Fibroblast of mammary gland (primary cell): Measurements from ENCODE around the gene PLCB4.
"Not testable (repeated sequence)": the region's sequence is repeated elsewhere in the genome, so short reads cannot be mapped to it uniquely, and the experiment has no call there.

Experiments
- DNase-seq: peaks from one replicate; pipeline ENCODE4 v3.0.0-alpha.2; 2010; ENCODE audit warnings: low read depth
- H3K4me3 ChIP-seq: 2 replicates; pipeline ENCODE4 v1.5.1; 2011; ENCODE audit warnings: low read depth, mild to moderate bottlenecking, low read length, moderate library complexity; ENCODE audit not compliant: control insufficient read depth
- CTCF ChIP-seq: conservative IDR thresholded peaks from 2 replicates; pipeline ENCODE4 v1.5.1; 2011; ENCODE audit warnings: low read depth, low read length, inconsistent platforms; ENCODE audit not compliant: control insufficient read depth, insufficient read depth

Gene PLCB4

GRCh38 chr20:9146649-9147048 lies 77.8 kb downstream of the PLCB4 start:
- no peak overlapping the region for H3K4me3 ChIP-seq
- no peak for DNase-seq
- TF ChIP-seq CTCF: no peak

- H3K4me3 ChIP-seq: no peak overlapping the region
- DNase-seq: peak; percentile 71
- TF ChIP-seq CTCF: no peak
These were observed 78.7 kb downstream of the PLCB4 start for GRCh38 chr20:9147547-9148024.

GRCh38 chr20:9148291-9148690 lies 79.4 kb downstream of the PLCB4 start:
- TF ChIP-seq CTCF: no peak
- no peak overlapping the region for H3K4me3 ChIP-seq
- DNase-seq: no peak

- H3K4me3 ChIP-seq: no peak overlapping the region
- TF ChIP-seq CTCF: no peak
- no peak for DNase-seq
These were observed 80.2 kb downstream of the PLCB4 start for GRCh38 chr20:9149087-9149486.

- H3K4me3 ChIP-seq: no peak overlapping the region
- DNase-seq: no peak
- no peak for TF ChIP-seq CTCF
These were observed 80.9 kb downstream of the PLCB4 start for GRCh38 chr20:9149796-9150195.

- no peak overlapping the region for H3K4me3 ChIP-seq
- no peak for DNase-seq
- TF ChIP-seq CTCF: no peak
These were observed 81.8 kb downstream of the PLCB4 start for GRCh38 chr20:9150679-9151078.

- H3K4me3 ChIP-seq, DNase-seq: not testable (repeated sequence)
These were observed 83.3 kb downstream of the PLCB4 start for GRCh38 chr20:9152139-9152538.

- no peak for DNase-seq
- no peak overlapping the region for H3K4me3 ChIP-seq
- no peak for TF ChIP-seq CTCF
These were observed 85.7 kb downstream of the PLCB4 start for GRCh38 chr20:9154464-9155024.
